ENCODE measurements around the gene WDR91. TPM values are rescaled to one million over a fixed set of nuclear protein-coding genes. Genes with fewer than 3 reads are reported as not detected.

Gene WDR91
- total RNA-seq, 1 donor from 2014 or later = 23.1 TPM

GRCh38 chr7:135197343-135197742, 14.0 kb downstream of the WDR91 start:
- peaks cover 14% of the 10 kb centered on the region for H3K36me3 Mint-ChIP-seq (ENCODE audit: insufficient read depth)
- DNase-seq (ENCODE audit: low spot score, unreplicated experiment) = no peak
- H3K4me3 Mint-ChIP-seq (ENCODE audit: low read depth) = no peak overlapping the region
- no peaks in the 10 kb centered on the region for H3K27me3 Mint-ChIP-seq
- no peaks in the 10 kb centered on the region for H3K9me3 Mint-ChIP-seq (ENCODE audit: low read depth)
- no peak overlapping the region for H3K27ac Mint-ChIP-seq
- H3K4me1 Mint-ChIP-seq (ENCODE audit: low read depth) = peaks cover 7% of the 10 kb centered on the region
- TF ChIP-seq CTCF (IDR thresholded peaks at IDR 0.05; ENCODE audit: unreplicated experiment) = no peak

GRCh38 chr7:135195968-135196629, 15.2 kb downstream of the WDR91 start:
- no peak overlapping the region for H3K27ac Mint-ChIP-seq
- H3K9me3 Mint-ChIP-seq (ENCODE audit: low read depth) = no peaks in the 10 kb centered on the region
- H3K4me1 Mint-ChIP-seq (ENCODE audit: low read depth) = peaks cover 7% of the 10 kb centered on the region
- H3K27me3 Mint-ChIP-seq = no peaks in the 10 kb centered on the region
- no peak for DNase-seq (ENCODE audit: low spot score, unreplicated experiment)
- peaks cover 13% of the 10 kb centered on the region for H3K36me3 Mint-ChIP-seq (ENCODE audit: insufficient read depth)
- no peak overlapping the region for H3K4me3 Mint-ChIP-seq (ENCODE audit: low read depth)
- no peak for TF ChIP-seq CTCF (IDR thresholded peaks at IDR 0.05; ENCODE audit: unreplicated experiment)

- Mint-ChIP-seq H3K4me1 (ENCODE audit: low read depth) (peaks cover 7% of the 10 kb centered on the region), H3K9me3 (ENCODE audit: low read depth) (no peaks in the 10 kb centered on the region), H3K27ac (no peak overlapping the region), H3K27me3 (no peaks in the 10 kb centered on the region), H3K36me3 (ENCODE audit: insufficient read depth) (peaks cover 16% of the 10 kb centered on the region), H3K4me3 (ENCODE audit: low read depth) (no peak overlapping the region)
- no peak for DNase-seq (ENCODE audit: low spot score, unreplicated experiment)
- no peak for TF ChIP-seq CTCF (IDR thresholded peaks at IDR 0.05; ENCODE audit: unreplicated experiment)
These were observed 16.2 kb downstream of the WDR91 start for GRCh38 chr7:135195156-135195555.

- no peak overlapping the region for H3K27ac Mint-ChIP-seq
- H3K27me3 Mint-ChIP-seq = no peaks in the 10 kb centered on the region
- no peak for DNase-seq (ENCODE audit: low spot score, unreplicated experiment)
- H3K4me1 Mint-ChIP-seq (ENCODE audit: low read depth) = peaks cover 5% of the 10 kb centered on the region
- H3K9me3 Mint-ChIP-seq (ENCODE audit: low read depth) = no peaks in the 10 kb centered on the region
- peaks cover 17% of the 10 kb centered on the region for H3K36me3 Mint-ChIP-seq (ENCODE audit: insufficient read depth)
- no peak overlapping the region for H3K4me3 Mint-ChIP-seq (ENCODE audit: low read depth)
- no peak for TF ChIP-seq CTCF (IDR thresholded peaks at IDR 0.05; ENCODE audit: unreplicated experiment)
These were observed 16.7 kb downstream of the WDR91 start for GRCh38 chr7:135194494-135195095.

GRCh38 chr7:135193615-135194081, 17.7 kb downstream of the WDR91 start:
- H3K9me3 Mint-ChIP-seq (ENCODE audit: low read depth) = no peaks in the 10 kb centered on the region
- no peak overlapping the region for H3K4me3 Mint-ChIP-seq (ENCODE audit: low read depth)
- peak overlapping the region; percentile 12 for H3K27ac Mint-ChIP-seq
- H3K36me3 Mint-ChIP-seq (ENCODE audit: insufficient read depth) = peaks cover 18% of the 10 kb centered on the region
- H3K27me3 Mint-ChIP-seq = no peaks in the 10 kb centered on the region
- H3K4me1 Mint-ChIP-seq (ENCODE audit: low read depth) = no peaks in the 10 kb centered on the region
- TF ChIP-seq CTCF (IDR thresholded peaks at IDR 0.05; ENCODE audit: unreplicated experiment) = no peak
- no peak for DNase-seq (ENCODE audit: low spot score, unreplicated experiment)
